SK-N-SH (cell line): ENCODE data around the gene SATL1. TPM values are rescaled to one million over a fixed set of nuclear protein-coding genes. Genes with fewer than 3 reads are reported as not detected.

ENCODE experiments used
- CTCF ChIA-PET: fragments of 300-600, 350-600 bp; formaldehyde crosslinking; extraction: SDS; loops from one replicate; lab custom pipeline; 2021; lab: Yijun Ruan, JAX
- POLR2A ChIA-PET: fragments of 350-600 bp; sonication (Branson Sonifier 250); formaldehyde crosslinking; extraction: SDS; loops from one replicate; lab custom pipeline; 2020; ENCODE audit warnings: antibody characterized with exemption, inconsistent platforms; lab: Yijun Ruan, JAX
- DNase-seq: peaks from one replicate; pipeline ENCODE4 v3.0.0; 2012
- H2AFZ ChIP-seq: fragments of 200-600 bp; sonication (generic); 2 replicates; pipeline ENCODE4 v1.8.1; 2016; ENCODE audit warnings: antibody characterized with exemption, mild to moderate bottlenecking, low read depth
- H3F3A ChIP-seq: fragments of 200-600 bp; sonication (generic); replicated peaks from 2 replicates; pipeline ENCODE3; 2016; ENCODE audit warnings: antibody characterized with exemption, mild to moderate bottlenecking; ENCODE audit not compliant: insufficient read depth
- H3K27ac ChIP-seq, 2 experiments: fragments of 200-500 bp in 1 of 2; fragments of 200-600 bp in 1 of 2; sonication (Bioruptor generic) in 1 of 2; sonication (generic), shearing (Covaris generic) in 1 of 2; 2 replicates each; pipeline versions ENCODE4 v1.5.1 to v1.6.1; 2014 to 2016; ENCODE audit warnings: low read depth in 2 of 2, inconsistent platforms in 1 of 2, low read length in 1 of 2, mild to moderate bottlenecking in 1 of 2, mixed read lengths in 1 of 2
- H3K27me3 ChIP-seq: fragments of 200-600 bp; sonication (generic), shearing (Covaris generic); 2 replicates; pipeline ENCODE4 v1.6.1; 2016; ENCODE audit warnings: mixed run types; ENCODE audit not compliant: insufficient read depth
- H3K36me3 ChIP-seq, 2 experiments: fragments of 200-500 bp in 1 of 2; fragments of 200-600 bp in 1 of 2; sonication (Bioruptor generic) in 1 of 2; sonication (generic) in 1 of 2; replicated peaks in 1 of 2; 2 replicates each; pipeline versions ENCODE3 to v1.5.1; 2014 to 2016; ENCODE audit warnings: low read length in 1 of 2, mild to moderate bottlenecking in 1 of 2; ENCODE audit not compliant: insufficient read depth in 2 of 2, control insufficient read depth in 1 of 2
- H3K4me1 ChIP-seq, 2 experiments: fragments of 200-500 bp in 1 of 2; fragments of 200-600 bp in 1 of 2; sonication (Bioruptor generic) in 1 of 2; sonication (generic), shearing (Covaris generic) in 1 of 2; 2 replicates each; pipeline versions ENCODE4 v1.5.1 to v1.6.1; 2014 to 2016; ENCODE audit warnings: low read depth in 1 of 2, low read length in 1 of 2, mixed run types in 1 of 2; ENCODE audit not compliant: insufficient read depth in 2 of 2, control insufficient read depth in 1 of 2
- H3K4me2 ChIP-seq: fragments of 200-600 bp; sonication (generic), shearing (Covaris generic); 2 replicates; pipeline ENCODE4 v1.6.1; 2017; ENCODE audit warnings: mixed run types
- H3K4me3 ChIP-seq, 2 experiments: fragments of 200-500 bp in 1 of 2; fragments of 200-600 bp in 1 of 2; sonication (Bioruptor generic) in 1 of 2; sonication (generic), shearing (Covaris generic) in 1 of 2; 2 replicates each; pipeline versions ENCODE4 v1.5.1 to v1.8.1; 2014 to 2016; ENCODE audit warnings: low read depth in 2 of 2, inconsistent platforms in 1 of 2, low read length in 1 of 2, mild to moderate bottlenecking in 1 of 2, mixed read lengths in 1 of 2, moderate library complexity in 1 of 2
- H3K79me2 ChIP-seq: fragments of 200-600 bp; sonication (generic); 2 replicates; pipeline ENCODE4 v1.8.1; 2017; ENCODE audit warnings: mild to moderate bottlenecking; ENCODE audit not compliant: insufficient read depth
- H3K9ac ChIP-seq: fragments of 200-600 bp; sonication (generic); 2 replicates; pipeline ENCODE4 v1.6.1; 2017; ENCODE audit warnings: mixed run types
- H3K9me2 ChIP-seq: fragments of 200-600 bp; sonication (generic); 2 replicates; pipeline ENCODE4 v1.6.1; 2017; ENCODE audit warnings: mixed run types
- H3K9me3 ChIP-seq: fragments of 200-600 bp; sonication (generic); 2 replicates; pipeline ENCODE4 v1.6.1; 2017; ENCODE audit warnings: mixed run types, mild to moderate bottlenecking, moderate library complexity
- H4K20me1 ChIP-seq: fragments of 200-600 bp; sonication (generic); 2 replicates; pipeline ENCODE4 v1.6.1; 2017; ENCODE audit warnings: mild to moderate bottlenecking, mixed run types; ENCODE audit not compliant: insufficient read depth
- CHD2 ChIP-seq: fragments of 150-350 bp; IDR thresholded peaks from 2 replicates; pipeline ENCODE4 v1.6.1; 2018; ENCODE audit warnings: low read length; ENCODE audit not compliant: partially characterized antibody
- CTCF ChIP-seq: fragments of 200-600 bp; sonication (generic); IDR thresholded peaks from 2 replicates; pipeline ENCODE4 v1.6.1; 2017; ENCODE audit warnings: antibody characterized with exemption, mild to moderate bottlenecking, moderate library complexity
- EP300 ChIP-seq, 2 experiments: IDR thresholded peaks; 2 replicates each; pipeline versions ENCODE4 v1.4.0 to v1.6.1; 2012; ENCODE audit warnings: borderline replicate concordance in 1 of 2, low read depth in 1 of 2, low read length in 1 of 2
- EZH2phosphoT487 ChIP-seq: fragments of 200-600 bp; sonication (generic); IDR thresholded peaks from 2 replicates; pipeline ENCODE4 v1.6.1; 2017; ENCODE audit warnings: low read depth, mixed run types, mild to moderate bottlenecking, antibody characterized with exemption, moderate library complexity, borderline replicate concordance
- FOXJ3 ChIP-seq: sonication (generic); formaldehyde crosslinking; IDR thresholded peaks from 2 replicates; pipeline ENCODE4 v1.5.1; 2020; ENCODE audit warnings: mild to moderate bottlenecking, missing genetic modification reagents
- FOXM1 ChIP-seq: IDR thresholded peaks from 2 replicates; pipeline ENCODE4 v1.4.0; 2012; ENCODE audit warnings: low read depth, mild to moderate bottlenecking
- GABPA ChIP-seq: IDR thresholded peaks from 2 replicates; pipeline ENCODE4 v1.4.0; 2012; ENCODE audit warnings: low read depth, mild to moderate bottlenecking
- GATA2 ChIP-seq: sonication (generic); formaldehyde crosslinking; IDR thresholded peaks from 2 replicates; pipeline ENCODE4 v1.5.0; 2020; ENCODE audit warnings: mild to moderate bottlenecking, missing genetic modification reagents
- IRF3 ChIP-seq: fragments of 150-350 bp; IDR thresholded peaks from 2 replicates; pipeline ENCODE4 v1.6.1; 2016; ENCODE audit warnings: mild to moderate bottlenecking, low read depth, low read length
- JUND ChIP-seq: IDR thresholded peaks from 2 replicates; pipeline ENCODE4 v1.4.0; 2012
- MAX ChIP-seq: IDR thresholded peaks from 2 replicates; pipeline ENCODE4 v1.4.0; 2012; ENCODE audit warnings: low read depth
- MXI1 ChIP-seq: IDR thresholded peaks from 2 replicates; pipeline ENCODE4 v1.6.1; 2012; ENCODE audit warnings: mild to moderate bottlenecking, low read depth, low read length, improper control_type of control experiment
- RAD21 ChIP-seq: IDR thresholded peaks from 2 replicates; pipeline ENCODE4 v1.6.1; 2012; ENCODE audit warnings: mild to moderate bottlenecking, low read length
- RCOR1 ChIP-seq: fragments of 150-350 bp; IDR thresholded peaks from 2 replicates; pipeline ENCODE4 v1.6.1; 2017; ENCODE audit warnings: antibody characterized with exemption, low read length
- RXRA ChIP-seq: IDR thresholded peaks from 2 replicates; pipeline ENCODE4 v1.4.0; 2012; ENCODE audit warnings: low read depth, mild to moderate bottlenecking, borderline replicate concordance
- TEAD4 ChIP-seq: IDR thresholded peaks from 2 replicates; pipeline ENCODE4 v1.4.0; 2012; ENCODE audit warnings: mild to moderate bottlenecking, borderline replicate concordance; ENCODE audit not compliant: insufficient read depth
- YY1 ChIP-seq: IDR thresholded peaks from 2 replicates; pipeline ENCODE4 v1.4.0; 2012; ENCODE audit warnings: low read depth, mild to moderate bottlenecking
- whole genome bisulfite sequencing: methylation state at CpG from one replicate; pipeline ENCODE4 v1.1.6; 2017; ENCODE audit warnings: low lambda C conversion rate; 5-methylcytosine and 5-hydroxymethylcytosine counted together
- polyA plus RNA-seq, 3 experiments: library from polyadenylated mRNA; depleted of rRNA; stranded (reverse); fragments of >200 nt; gene quantifications; 2 replicates each; pipeline ENCODE4 v1.2.3, GENCODE V29; 2012

SATL1 gene
- polyA plus RNA-seq, 1 of the 3 experiments (the other 2 are of a cell fraction): not detected

- ChIA-PET POLR2A (no interaction called here), CTCF (interaction anchor here (0.9 kb wide), 1 partner anchor 133 kb away, joined by 3 read pairs; no protein-coding TSS in a partner anchor)
- Histone ChIP-seq H3K9ac (peak overlapping the region; percentile 66; the same call in 1 of the 2 replicates), H3K36me3 (no peaks in the 10 kb centered on the region), H3K4me2 (peak overlapping the region; percentile 67), H3F3A (no peaks in the 10 kb centered on the region), H4K20me1 (no peaks in the 10 kb centered on the region), H3K9me3 (no peaks in the 10 kb centered on the region), H3K4me1 (peaks cover 0 to 2% of the 10 kb centered on the region in 2 experiments; a peak in 2 of 4 replicates), H3K9me2 (no peaks in the 10 kb centered on the region), H3K4me3 (peak overlapping the region; percentile 66 to 71), H3K79me2 (no peaks in the 10 kb centered on the region; the same call in 1 of the 2 replicates), H3K27ac (peak overlapping the region; percentile 47 to 88; a peak in 3 of 4 replicates), H2AFZ (peak overlapping the region; percentile 87), H3K27me3 (no peaks in the 10 kb centered on the region)
- TF ChIP-seq EP300 (IDR thresholded peaks at IDR 0.05; ENCODE audit: borderline replicate concordance in 1 of 2, low read depth in 1 of 2, low read length in 1 of 2) (no peak), YY1 (peak; percentile 63; the same call in 1 of the 2 replicates), MXI1 (peak; percentile 68; the same call in 1 of the 2 replicates)
- peak; percentile 60 for DNase-seq
- 7% methylated on average over 40 of the region's 42 CpGs for WGBS
Measured at GRCh38 chrX:85244450-85245211, 1.1 kb upstream of the SATL1 start.

GRCh38 chrX:85243155-85243554, 424 bp downstream of the SATL1 start:
- POLR2A ChIA-PET: no interaction called here
- no peaks in the 10 kb centered on the region for H4K20me1 ChIP-seq
- H3K9me2 ChIP-seq: no peaks in the 10 kb centered on the region
- no peaks in the 10 kb centered on the region; the same call in 1 of the 2 replicates for H3K79me2 ChIP-seq
- H3K4me2 ChIP-seq: peak overlapping the region; percentile 67
- 18% methylated on average over 2 of the region's 2 CpGs for WGBS
- H3K4me1 ChIP-seq: peaks cover 0 to 2% of the 10 kb centered on the region in 2 experiments; a peak in 2 of 4 replicates
- H3K36me3 ChIP-seq: no peaks in the 10 kb centered on the region
- peak overlapping the region in 1 of 2 experiments; percentile 36; a peak in 1 of 4 replicates for H3K27ac ChIP-seq
- CTCF ChIA-PET: no interaction called here
- no peaks in the 10 kb centered on the region for H3F3A ChIP-seq
- H3K27me3 ChIP-seq: no peaks in the 10 kb centered on the region
- peak overlapping the region; percentile 66 to 71 for H3K4me3 ChIP-seq
- peak overlapping the region; percentile 87 for H2AFZ ChIP-seq
- TF ChIP-seq YY1 (no peak), GABPA (no peak), FOXJ3 (no peak), TEAD4 (no peak), JUND (no peak), RXRA (no peak), EZH2phosphoT487 (no peak), GATA2 (no peak), CTCF (no peak), MAX (no peak), IRF3 (no peak), RAD21 (no peak), FOXM1 (no peak), CHD2 (no peak), RCOR1 (no peak)
- H3K9ac ChIP-seq: peak overlapping the region; percentile 66; the same call in 1 of the 2 replicates
- no peaks in the 10 kb centered on the region for H3K9me3 ChIP-seq
- peak; percentile 18 for DNase-seq
